ENCODE measurements around the gene ARHGEF3.
"Not testable (repeated sequence)": the region's sequence is repeated elsewhere in the genome, so short reads cannot be mapped to it uniquely, and the experiment has no call there.

The ARHGEF3 gene

GRCh38 chr3:56769116-56769707, 32.5 kb downstream of the ARHGEF3 start:
- no peak for DNase-seq

- no peak for DNase-seq
These were observed 36.7 kb downstream of the ARHGEF3 start for GRCh38 chr3:56764904-56765547.

DNA sequence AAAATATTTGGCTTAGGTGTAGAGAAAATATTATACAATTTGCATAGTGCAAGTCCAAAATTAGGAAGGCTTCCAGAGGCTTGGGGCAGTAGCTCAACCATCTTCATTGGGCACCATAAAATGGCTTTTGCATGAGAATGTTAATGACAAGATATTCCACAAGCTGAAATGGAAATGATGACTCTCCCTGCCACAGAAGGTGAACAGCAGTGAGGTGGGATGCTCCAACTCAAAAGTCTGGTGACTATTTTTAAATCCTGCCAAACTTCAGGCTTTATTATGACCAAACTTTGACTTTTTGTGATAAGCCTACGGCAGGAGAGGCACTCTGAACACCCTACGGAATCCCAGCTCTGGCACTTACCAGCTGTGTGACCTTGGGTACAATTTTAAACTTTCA, 37.6 kb downstream of the ARHGEF3 start:
- DNase-seq = no peak

- DNase-seq = no peak
These were observed 38.5 kb downstream of the ARHGEF3 start for GRCh38 chr3:56763233-56763632.

GRCh38 chr3:56762718-56763117, 39.0 kb downstream of the ARHGEF3 start:
- peak; percentile 15 for DNase-seq

- no peak for DNase-seq
These were observed 39.7 kb downstream of the ARHGEF3 start for GRCh38 chr3:56761887-56762651.

GRCh38 chr3:56761023-56761422, 40.7 kb downstream of the ARHGEF3 start:
- no peak for DNase-seq

- no peak for DNase-seq
These were observed 42.2 kb downstream of the ARHGEF3 start for GRCh38 chr3:56759532-56759931.

DNA sequence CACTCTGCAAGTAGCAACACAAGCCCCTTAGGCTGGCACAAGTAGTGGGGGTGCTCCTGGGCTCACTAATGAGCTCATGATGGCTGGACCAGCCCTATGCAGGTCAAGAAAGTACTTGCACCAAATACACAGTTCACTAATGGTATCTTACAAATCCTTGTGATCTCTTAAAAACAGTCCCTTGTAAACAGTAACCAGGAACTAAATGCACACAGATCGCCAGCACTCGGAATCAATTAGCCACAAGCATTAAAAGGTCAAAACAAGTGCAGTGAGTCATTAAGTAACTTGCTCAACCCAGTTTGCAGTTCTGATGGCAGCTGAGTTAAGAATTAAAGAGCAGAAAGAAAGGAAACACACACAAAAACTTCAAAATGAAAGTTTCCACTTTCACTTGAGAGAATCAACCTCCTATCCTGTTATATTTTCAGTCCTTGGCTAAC, 43.2 kb downstream of the ARHGEF3 start:
- peak; percentile 75 for DNase-seq

DNA sequence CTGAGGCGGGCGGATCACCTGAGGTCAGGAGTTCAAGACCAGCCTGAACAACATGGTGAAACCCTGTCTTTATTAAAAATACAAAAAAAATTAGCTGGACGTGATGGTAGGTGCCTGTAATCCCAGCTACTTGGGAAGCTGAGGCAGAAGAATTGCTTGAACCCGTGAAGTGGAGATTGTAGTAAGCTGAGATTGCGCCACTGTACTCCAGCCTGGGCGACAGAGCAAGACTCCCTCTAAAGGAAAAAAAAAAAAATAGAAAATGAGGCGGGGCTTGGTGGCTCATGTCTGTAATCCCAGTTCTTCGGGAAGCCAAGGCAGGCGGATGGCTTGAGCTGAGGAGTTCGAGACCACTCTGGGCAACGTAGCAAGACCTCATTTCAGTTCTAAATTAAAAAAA, 43.7 kb downstream of the ARHGEF3 start:
- DNase-seq = not testable (repeated sequence)

- DNase-seq = no peak
These were observed 46.9 kb downstream of the ARHGEF3 start for GRCh38 chr3:56754741-56755417.

GRCh38 chr3:56753206-56753820, 48.4 kb downstream of the ARHGEF3 start:
- DNase-seq = peak; percentile 83

- no peak for DNase-seq
These were observed 50.6 kb downstream of the ARHGEF3 start for GRCh38 chr3:56751056-56751707.

- no peak for DNase-seq
These were observed 53.0 kb downstream of the ARHGEF3 start for GRCh38 chr3:56748663-56749231.

- DNase-seq = no peak
These were observed 54.6 kb downstream of the ARHGEF3 start for GRCh38 chr3:56747150-56747549.

- DNase-seq = no peak
These were observed 57.7 kb downstream of the ARHGEF3 start for GRCh38 chr3:56744016-56744415.

GRCh38 chr3:56742887-56743286, 58.9 kb downstream of the ARHGEF3 start:
- DNase-seq = no peak

DNA sequence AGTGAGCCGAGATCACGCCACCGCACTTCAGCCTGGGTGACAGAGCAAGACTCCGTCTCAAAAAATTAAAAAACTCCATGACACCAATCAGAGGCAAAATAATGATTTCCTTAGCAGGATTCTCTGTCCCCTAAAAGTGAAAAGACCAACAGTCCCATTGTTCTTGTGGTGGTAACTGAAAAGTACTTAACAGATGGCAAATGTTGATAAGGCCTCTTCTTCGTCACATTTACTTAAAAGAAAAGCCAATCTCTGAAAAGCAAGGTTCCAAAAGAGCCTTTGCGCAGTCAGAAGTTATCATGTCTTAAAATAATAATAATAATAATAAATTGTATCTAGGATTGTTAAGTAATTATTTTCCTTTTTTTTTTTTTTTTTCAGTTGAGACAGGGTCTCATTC, 62.7 kb downstream of the ARHGEF3 start:
- DNase-seq = no peak

- DNase-seq = no peak
These were observed 64.7 kb downstream of the ARHGEF3 start for GRCh38 chr3:56737006-56737405.

GRCh38 chr3:56732109-56732508, 69.6 kb downstream of the ARHGEF3 start:
- DNase-seq = no peak

DNA sequence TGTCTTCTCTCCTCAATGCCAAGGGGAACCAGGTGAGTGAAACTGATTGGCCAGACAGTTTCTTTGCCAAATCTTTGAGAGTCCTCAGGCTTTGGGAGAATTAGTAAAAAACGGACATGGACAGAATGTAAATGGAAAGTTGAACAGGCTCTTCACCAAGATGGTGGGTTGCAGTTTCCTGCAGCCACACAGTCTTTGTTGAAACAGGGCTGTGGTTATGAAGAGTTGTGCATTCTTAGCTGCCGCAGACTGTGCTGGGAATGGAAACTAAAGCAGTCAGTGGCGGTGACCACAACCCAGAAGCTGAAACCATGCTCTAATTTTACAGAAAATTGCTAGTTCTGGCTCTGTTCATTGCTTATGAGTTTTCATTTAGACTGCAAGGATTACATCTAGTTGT, 76.6 kb downstream of the ARHGEF3 start:
- DNase-seq = peak; percentile 80

DNA sequence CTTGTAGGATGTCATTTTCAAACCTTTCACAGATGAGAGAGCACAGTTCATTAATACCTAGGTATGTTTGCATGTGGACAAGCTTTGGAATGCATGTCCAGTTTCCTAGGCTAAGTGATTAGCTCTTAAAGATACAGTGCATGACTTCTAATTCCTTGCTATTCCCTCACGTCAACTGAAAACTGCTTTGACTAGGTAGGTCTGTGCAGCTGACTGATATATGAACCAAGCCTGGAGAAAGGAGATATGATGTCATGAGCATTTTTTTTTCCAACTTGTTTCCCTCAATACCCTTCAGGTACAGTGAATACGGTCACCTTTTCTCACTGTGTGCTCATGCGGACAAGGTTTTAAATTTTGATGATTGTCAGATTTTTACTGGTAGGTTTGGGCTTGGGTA, 77.1 kb downstream of the ARHGEF3 start:
- DNase-seq = peak; percentile 26

Data from activated CD4-positive, alpha-beta T cell treated with anti-CD3 and anti-CD28 coated beads, Interleukin-2, Interleukin-6, amounts not matched to agents 100 ng/mL and 50 ng/mL, durations not matched to agents 16 hours and 8 hours (primary cell).